CD4-positive, alpha-beta T cell treated with Interleukin-4 for 4 hours (primary cell): Measurements from ENCODE around the gene C5orf47.
A peak's percentile ranks its signal among the peaks of the same experiment; 100 is the strongest.
"Not testable (repeated sequence)": the region's sequence is repeated elsewhere in the genome, so short reads cannot be mapped to it uniquely, and the experiment has no call there.

Experiments used
- DNase-seq: peaks from one replicate; pipeline ENCODE4 v3.0.0-alpha.2; 2020

C5orf47 gene

GRCh38 chr5:173970878-173971650 is 17.9 kb upstream of the C5orf47 start:
- DNase-seq, result no peak

DNA sequence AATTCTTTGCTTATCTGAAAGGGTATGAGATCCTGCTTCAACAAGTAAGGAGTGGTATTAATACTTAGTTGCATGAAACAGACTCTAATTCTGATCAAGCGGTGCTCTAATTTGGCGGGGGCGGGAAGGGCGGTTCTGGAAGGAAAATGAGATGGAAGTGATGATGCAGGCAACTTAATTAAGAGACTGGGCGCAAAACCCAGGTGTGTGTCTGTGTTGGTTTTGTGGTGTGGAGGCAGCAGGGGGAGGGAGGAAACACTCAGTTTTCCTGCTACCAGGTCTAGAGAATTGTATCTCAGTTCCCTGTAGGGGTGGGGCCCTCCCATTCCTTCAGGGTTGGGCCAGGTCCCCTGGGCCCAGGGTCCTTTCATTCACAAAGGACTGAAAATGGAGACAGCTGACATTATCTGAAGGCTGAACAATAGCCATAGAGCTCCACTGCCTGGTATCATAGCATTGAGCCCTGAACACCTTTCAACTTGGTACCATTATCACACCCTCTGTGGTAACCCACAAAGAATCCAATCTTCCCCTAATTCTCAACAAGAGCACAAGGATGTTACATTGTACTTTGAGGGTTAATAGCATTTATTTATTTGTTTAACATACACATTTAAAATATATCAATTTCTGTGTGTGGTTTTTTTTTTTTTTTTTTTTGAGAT is 17.2 kb upstream of the C5orf47 start:
- DNase-seq, result no peak

GRCh38 chr5:173972607-173972924 is 16.4 kb upstream of the C5orf47 start:
- no peak for DNase-seq

GRCh38 chr5:173972925-173973615 is 15.9 kb upstream of the C5orf47 start:
- peak; percentile 71 for DNase-seq

DNA sequence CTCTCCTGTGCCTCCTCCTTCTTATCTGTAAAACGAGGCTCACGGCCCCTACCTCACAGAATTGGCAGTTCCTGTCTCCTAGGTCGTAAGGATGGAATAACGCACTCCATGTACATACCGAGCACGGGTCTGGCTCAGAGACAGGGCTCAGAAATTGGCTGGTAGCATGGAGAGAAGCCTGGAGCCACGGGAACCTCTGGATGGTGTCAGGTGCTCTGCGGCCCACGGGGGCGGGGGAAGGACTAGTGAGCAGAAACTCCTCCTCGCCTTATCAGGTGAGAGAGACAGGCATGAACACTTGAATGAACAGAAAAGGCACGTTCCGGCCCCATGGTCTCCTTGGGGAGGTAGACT is 15.4 kb upstream of the C5orf47 start:
- no peak for DNase-seq

DNA sequence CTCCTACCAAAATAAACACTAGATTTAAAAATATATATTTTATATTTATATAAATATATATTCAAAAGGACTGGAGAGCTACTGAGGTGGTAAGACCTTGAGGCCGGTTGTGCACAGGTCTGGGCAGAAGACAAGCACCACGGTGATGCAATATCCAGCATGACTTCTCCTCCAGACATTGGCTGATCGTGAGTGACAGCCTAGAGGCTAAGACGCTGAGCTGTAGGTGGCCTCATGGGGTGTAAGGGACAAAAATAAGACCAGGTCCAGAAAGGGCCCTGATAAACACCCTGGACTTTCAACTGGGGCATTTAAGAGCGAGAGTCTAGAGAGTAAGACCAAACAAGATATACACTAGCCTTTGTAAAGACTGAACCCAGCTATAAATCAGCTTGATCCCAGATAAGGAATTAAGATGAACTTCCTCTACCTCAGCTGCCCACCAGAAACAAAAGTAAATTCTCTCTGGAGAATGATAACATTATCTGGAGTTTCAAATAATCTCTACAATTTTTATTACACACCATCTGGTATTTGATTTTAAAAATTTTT is 14.2 kb upstream of the C5orf47 start:
- DNase-seq, result no peak

- DNase-seq, result no peak
Observed at GRCh38 chr5:173981185-173981761, 7.7 kb upstream of the C5orf47 start.

- no peak for DNase-seq
Observed at GRCh38 chr5:173984218-173984617, 4.8 kb upstream of the C5orf47 start.

GRCh38 chr5:173989432-173990082 is 587 bp downstream of the C5orf47 start:
- DNase-seq, result no peak

DNA sequence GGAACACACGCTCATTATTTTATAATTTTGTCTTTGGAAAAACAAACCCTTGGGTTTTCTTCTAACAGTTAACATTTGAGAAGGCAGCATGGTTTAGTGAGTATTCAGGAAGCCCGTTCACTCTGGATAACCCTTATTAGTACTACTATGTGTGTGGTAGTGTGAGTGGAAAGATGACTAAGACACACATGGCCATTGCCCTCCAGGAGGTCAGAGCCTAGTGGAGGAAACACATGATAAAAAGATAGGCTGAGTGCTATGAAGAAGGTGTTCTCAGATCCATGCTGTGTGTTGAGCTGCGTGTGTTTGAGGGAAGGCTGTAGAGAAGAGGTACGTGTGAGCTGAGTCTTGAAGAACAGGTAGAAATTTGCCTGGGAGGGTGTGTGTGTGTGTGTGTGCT is 8.4 kb downstream of the C5orf47 start:
- DNase-seq, result no peak

DNA sequence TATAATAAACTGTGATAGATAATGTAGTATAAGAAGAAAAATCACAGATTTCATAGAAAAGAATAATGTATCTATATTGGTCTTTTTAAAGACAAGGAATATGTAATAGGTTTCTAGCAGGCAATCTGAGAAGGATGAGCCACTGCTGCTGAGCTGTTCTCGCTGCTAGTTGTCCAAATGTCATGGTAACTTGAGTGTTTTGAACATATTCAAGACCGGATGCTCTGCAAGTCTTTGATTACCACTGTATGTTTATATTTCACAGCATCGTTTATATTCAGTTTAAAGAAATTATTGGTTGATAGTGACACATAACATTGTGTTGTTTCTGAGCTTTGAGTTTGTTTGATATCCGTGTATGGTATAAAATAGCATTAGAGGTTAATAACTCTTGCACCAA is 9.6 kb downstream of the C5orf47 start:
- DNase-seq, result no peak

DNA sequence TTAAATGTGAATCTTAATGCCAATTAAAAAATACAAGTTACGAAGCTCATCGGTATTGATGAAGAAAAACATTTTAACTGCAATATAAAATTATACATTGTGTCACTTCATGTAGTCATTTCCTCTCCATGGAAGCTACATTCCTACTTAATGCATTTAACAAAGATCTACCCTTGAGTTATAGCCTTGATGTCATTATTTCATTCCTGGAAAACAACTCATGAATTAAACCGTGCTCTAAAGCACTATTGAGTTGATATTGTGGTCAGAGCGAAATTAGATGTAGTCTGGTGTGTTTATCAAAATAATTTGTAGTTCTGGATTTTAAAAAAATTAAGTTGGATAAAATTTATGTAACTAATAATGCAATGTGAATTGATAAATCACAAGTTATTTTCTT is 11.1 kb downstream of the C5orf47 start:
- no peak for DNase-seq

DNA sequence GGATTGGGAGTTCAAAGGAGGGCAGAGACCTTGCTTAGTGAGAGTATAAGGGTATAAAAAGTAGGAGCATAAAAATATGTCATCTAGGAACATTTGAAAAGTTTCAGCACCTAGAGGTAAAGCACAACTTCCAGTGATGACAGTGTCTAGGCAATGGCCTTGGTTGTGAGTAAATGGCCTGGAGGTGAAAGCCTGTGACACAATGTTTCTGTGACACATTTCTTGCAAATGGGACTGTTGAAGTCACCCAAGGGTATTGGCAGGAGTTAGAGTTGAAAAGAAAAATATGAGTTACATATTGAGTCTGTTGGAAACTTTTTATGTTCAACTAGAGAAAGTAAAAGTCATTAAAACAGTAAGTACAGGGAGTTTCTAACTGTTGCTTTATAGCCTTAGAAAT is 14.8 kb downstream of the C5orf47 start:
- no peak for DNase-seq

DNA sequence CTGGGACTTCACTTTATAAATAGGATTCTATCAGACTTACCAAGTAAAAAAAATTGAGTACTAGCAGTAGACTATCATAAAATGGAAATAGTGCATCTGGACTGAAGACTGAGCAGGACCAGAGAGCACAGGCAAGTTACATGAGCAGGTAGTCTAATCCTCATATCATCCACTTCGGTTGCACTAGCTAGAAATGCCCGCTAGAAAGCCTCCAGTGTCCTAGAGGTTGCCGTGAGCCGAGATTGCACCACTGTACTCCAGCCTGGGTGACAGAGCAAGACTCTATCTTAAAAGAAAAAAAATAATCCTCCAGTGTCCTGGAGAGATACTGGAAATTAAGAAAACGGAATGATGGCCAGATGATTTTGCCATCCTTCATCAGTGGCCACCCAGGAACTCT is 20.0 kb downstream of the C5orf47 start:
- DNase-seq, result no peak

DNA sequence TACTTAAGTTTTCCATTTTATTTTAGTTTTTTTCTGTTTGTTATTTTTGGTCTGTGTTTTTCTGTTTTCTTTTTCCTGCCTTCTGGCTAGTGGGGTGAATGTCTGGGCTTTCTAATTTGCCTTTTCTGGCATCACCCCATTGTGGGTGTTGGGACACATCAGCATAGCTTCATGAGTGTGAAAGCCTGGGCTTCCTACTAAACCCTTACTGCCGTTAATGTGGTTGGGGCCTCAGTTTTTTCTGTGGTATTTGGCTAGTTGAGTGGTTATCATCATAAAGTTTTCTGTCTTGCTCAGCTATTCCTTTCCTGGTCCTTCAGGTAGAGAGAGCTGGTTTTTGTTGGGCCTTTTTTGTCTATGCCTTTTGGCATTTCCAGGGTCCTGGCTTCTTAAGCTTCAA is 21.4 kb downstream of the C5orf47 start:
- no peak for DNase-seq

DNA sequence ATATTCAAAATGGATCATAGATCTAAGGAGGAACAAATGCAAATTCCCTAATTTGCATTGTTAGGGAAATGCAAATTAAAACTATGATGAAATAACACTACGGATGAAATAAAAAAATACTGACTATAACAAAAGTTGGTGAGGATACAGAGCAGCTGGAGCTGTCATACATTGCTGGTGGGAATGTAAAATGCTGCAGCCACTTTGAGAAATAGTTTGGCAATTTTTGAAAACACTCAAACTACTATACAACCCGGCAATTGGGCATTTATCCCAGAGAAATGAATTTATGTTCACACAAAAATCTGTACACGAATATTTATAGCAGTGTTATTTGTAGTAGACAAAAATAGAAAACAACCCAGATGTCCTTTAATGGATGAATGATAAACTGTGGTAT is 22.5 kb downstream of the C5orf47 start:
- no peak for DNase-seq

DNA sequence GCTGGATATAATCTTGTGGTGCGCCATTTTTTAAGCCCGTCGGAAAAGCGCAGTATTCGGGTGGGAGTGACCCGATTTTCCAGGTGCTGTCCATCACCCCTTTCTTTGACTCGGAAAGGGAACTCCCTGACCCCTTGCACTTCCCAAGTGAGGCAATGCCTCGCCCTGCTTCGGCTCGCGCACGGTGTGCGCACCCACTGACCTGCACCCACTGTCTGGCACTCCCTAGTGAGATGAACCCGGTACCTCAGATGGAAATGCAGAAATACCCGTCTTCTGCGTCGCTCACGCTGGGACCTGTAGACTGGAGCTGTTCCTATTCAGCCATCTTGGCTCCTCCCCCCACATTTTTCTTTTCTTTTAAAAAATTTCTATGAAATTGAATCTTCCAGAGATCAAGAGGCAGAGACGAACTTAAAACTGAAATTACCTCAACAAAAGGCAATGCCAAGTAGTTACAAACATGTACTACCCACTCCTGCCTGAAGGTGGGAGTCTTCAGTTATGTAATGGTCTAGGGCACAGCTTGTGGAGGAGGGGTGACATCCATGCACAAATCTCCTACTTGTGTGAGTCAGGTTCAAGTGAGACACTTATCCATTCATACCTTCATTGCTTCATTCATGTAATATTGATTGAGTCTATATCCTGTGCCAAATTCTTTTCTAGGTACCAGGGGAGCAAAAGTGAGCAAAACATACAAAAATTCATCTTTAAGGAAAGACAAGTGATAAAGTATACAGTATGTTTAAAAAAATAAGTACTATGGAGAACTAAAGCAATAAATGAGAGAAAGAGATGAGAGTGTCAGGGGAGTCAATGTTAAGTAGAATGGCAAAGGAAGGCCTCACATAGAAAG is 31.3 kb downstream of the C5orf47 start:
- DNase-seq, result not testable (repeated sequence)

DNA sequence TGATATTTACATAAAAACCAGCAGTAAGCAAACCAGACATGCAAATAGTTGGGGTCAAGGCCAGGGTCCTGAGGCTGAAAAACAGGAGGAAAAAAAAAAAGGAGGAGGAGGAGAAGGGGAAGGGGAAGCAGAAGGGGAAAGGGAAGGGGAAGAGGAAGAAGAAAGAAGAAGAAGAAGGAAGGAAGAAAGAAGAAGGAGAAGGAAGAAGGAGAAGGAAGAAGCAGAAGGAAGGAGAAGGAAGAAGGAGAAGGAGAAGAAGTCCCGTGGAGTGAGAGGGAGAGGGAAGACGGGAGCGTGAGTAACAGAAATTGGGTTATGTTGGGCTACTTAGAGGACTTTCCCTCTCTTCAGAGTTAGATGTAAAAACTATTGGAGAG is 31.9 kb downstream of the C5orf47 start:
- no peak for DNase-seq

GRCh38 chr5:174022384-174023095 is 33.6 kb downstream of the C5orf47 start:
- no peak for DNase-seq

DNA sequence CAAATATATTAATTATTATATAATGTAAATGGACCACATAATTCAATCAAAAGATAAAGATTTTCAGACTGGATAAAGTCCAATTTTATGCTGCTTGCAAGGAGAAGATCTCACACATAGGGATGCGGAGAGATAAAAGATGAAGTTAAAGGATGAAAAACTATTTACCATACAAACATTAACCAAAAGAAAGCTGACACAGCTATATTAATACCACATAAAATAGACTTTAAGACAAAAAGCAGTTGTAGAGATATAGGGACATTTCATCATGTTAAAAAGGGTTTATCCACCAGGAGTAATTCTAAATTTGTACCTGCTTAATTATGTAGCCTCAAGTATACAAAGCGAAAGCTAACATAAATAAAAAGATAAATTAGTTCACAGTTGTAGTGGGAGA is 41.3 kb downstream of the C5orf47 start:
- DNase-seq, result no peak

- no peak for DNase-seq
Observed at GRCh38 chr5:174044466-174045254, 55.7 kb downstream of the C5orf47 start.
